Right kidney (tissue), 9 donors: ENCODE measurements around the gene TRIM24.
A peak's percentile ranks its signal among the peaks of the same experiment; 100 is the strongest.
"Not testable (repeated sequence)": the region's sequence is repeated elsewhere in the genome, so short reads cannot be mapped to it uniquely, and the experiment has no call there.

Source experiments
- DNase-seq: peaks from one replicate; pipeline ENCODE4 v3.0.0-alpha.2; 2016
- long read RNA-seq, 8 donors: transcript quantifications; one replicate each; lab custom pipeline, GENCODE V29; 2026

TRIM24 gene
- long read RNA-seq, donor 1, full-length matches to known transcripts, result 3 of 23 reads
- long read RNA-seq, donor 1, partial matches to known transcripts, result 20 of 23 reads
- long read RNA-seq, donor 1, other reads (novel, unspliced or antisense), result 0 of 23 reads
- long read RNA-seq, donor 2, result 0 reads
- long read RNA-seq, donor 3, result 0 reads
- long read RNA-seq, donor 4, full-length matches to known transcripts, result 2 of 2 reads
- long read RNA-seq, donor 4, partial matches to known transcripts, result 0 of 2 reads
- long read RNA-seq, donor 4, other reads (novel, unspliced or antisense), result 0 of 2 reads
- long read RNA-seq, donor 5, full-length matches to known transcripts, result 7 of 20 reads
- long read RNA-seq, donor 5, partial matches to known transcripts, result 13 of 20 reads
- long read RNA-seq, donor 5, other reads (novel, unspliced or antisense), result 0 of 20 reads
- long read RNA-seq, donor 6, partial matches to known transcripts, result 16 of 16 reads
- long read RNA-seq, donor 6, other reads (novel, unspliced or antisense), result 0 of 16 reads
- long read RNA-seq, donor 7, full-length matches to known transcripts, result 2 of 37 reads
- long read RNA-seq, donor 7, partial matches to known transcripts, result 35 of 37 reads
- long read RNA-seq, donor 7, other reads (novel, unspliced or antisense), result 0 of 37 reads
- long read RNA-seq, donor 8, full-length matches to known transcripts, result 3 of 3 reads
- long read RNA-seq, donor 8, partial matches to known transcripts, result 0 of 3 reads
- long read RNA-seq, donor 8, other reads (novel, unspliced or antisense), result 0 of 3 reads

DNA sequence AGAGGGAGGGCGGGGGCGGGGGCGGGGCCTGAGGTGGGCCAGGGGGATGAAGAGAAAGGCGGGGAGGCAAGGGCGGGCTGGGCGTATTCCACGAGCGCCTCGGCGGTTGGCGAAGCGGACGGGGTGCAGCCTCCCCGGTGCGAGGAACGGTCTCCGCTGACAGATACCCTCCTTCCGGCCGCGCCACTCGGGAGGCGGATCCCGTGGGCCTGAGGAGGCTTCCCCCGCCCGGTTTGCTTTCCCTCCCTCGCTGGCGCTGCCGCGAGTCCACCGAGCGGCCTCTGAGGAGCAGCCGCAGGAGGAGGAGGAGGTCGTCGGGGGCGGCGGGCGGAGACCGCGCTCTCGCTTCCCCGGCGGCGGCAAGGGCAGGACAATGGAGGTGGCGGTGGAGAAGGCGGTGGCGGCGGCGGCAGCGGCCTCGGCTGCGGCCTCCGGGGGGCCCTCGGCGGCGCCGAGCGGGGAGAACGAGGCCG, at the start of gene TRIM24:
Gene TRIM24 (plus strand): TSS at position 84 of the 473 bp plus-strand sequence. CDS start 290 bp downstream, at position 374.
- DNase-seq, result peak; percentile 93

DNA sequence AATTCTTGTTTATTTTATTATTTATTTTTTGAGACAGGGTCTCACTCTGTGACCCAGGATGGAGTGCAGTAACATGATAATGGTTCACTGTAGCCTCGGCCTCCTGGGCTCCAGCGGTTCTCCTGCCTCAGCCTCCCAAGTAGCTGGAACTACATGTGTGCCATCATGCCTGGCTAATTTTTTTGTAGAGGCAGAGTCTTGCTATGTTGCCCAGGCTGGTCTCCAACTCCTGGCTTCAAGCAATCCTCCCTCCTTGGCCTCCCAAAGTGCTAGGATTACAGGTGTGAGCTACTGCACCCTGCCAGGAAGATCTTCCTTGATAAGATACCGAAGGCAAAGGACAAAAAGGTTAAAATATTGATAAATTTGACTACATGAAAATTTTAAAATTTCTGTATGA, 48.0 kb upstream of the TRIM24 start:
- DNase-seq, result not testable (repeated sequence)

DNA sequence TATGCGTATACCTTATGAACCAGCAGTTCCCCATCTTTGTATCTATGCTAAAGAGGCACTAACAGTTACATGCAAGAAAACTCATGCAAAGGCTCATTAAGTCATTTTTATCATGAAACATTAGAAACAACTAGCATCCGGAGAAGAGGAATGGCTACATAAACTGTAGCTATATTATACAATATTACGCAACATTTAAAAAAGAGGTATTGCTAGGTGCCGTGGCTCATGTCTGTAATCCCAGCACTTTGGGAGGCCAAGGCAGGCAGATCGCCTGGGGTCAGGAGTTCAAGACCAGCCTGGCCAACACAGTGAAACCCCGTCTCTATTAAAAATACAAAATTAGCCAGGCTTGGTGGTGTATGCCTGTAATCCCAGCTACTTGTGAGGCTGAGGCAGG, 47.1 kb upstream of the TRIM24 start:
- not testable (repeated sequence) for DNase-seq

DNA sequence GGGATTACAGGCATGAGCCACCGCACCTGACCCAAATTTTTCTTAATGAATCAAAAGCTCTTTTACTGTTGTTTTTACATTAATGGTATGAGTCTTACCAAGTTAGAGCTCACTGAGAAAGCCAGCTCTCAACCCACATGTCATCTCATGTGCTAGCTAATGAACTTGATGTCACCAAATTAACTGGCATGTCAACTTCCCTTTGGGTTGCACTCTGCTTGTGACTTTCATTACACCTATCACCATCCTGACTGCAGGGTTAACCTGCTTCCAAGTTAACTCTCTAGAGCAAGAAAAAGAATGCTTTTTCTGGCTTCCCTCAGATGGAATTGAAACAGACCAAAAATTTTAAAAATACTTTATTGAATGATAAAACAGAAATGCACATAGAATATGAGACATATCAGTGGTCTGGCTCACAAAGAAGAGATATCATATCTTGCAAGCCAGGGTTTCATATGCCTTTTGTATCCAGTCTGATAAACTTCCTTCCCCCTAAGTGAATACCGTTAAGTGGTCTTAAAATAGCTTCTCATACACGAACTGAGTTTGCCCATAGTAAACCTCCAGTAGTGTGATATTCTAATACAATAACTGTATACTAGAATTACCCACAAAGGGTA, 42.9 kb upstream of the TRIM24 start:
- no peak for DNase-seq

DNA sequence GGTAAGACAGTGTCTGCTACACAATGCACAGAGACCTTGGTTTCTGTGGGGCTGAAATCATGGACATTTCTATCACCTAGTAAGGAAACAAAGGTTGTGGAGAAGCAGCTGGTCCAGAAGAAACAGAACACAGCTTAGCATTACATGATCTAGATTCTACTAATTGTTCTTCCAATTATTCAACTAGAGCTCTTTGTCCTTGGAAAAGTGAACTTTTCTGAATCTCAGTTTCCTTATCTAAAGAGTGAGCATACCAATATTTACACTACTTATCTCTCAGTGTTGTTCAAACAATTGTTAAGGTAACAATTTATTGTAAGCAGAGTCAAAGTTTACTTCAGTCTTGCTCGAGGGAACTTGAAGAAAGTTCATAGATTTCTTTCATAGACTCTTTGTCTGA, 42.3 kb upstream of the TRIM24 start:
- no peak for DNase-seq

DNA sequence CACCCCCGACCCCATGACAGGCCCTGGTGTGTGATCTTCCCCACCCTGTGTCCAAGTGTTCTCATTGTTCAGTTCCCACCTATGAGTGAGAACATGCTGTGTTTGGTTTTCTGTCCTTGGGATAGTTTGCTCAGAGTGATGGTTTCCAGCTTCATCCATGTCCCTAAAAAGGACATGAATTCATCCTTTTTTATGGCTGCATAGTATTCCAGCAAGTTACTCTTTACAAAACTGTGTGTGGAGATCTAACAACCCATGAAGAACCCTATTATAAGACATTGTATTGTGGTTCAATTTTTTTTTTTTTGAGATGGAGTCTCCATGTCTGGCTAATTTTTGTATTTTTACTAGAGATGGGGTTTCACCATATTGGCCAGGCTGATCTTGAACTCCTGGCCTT, 41.7 kb upstream of the TRIM24 start:
- DNase-seq, result not testable (repeated sequence)

DNA sequence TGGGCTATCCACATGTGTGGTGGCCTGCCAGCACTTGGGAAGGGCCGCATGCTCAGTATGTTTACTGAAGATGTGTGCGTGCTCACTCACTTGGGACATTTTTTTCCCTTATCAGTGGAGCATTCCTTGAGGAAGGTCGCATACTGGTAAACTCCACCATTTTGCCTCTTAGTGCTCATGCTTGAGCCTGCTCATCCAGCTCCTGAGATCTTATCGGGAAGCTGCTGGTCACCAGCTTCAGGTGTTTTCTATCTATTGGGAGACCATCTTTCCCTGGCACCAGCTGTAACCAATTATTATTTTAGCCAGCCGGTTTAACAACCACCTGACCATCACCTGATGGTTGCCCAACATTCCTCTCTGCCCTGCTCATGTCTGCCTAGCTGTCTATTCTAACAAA, 35.0 kb upstream of the TRIM24 start:
- DNase-seq, result no peak

DNA sequence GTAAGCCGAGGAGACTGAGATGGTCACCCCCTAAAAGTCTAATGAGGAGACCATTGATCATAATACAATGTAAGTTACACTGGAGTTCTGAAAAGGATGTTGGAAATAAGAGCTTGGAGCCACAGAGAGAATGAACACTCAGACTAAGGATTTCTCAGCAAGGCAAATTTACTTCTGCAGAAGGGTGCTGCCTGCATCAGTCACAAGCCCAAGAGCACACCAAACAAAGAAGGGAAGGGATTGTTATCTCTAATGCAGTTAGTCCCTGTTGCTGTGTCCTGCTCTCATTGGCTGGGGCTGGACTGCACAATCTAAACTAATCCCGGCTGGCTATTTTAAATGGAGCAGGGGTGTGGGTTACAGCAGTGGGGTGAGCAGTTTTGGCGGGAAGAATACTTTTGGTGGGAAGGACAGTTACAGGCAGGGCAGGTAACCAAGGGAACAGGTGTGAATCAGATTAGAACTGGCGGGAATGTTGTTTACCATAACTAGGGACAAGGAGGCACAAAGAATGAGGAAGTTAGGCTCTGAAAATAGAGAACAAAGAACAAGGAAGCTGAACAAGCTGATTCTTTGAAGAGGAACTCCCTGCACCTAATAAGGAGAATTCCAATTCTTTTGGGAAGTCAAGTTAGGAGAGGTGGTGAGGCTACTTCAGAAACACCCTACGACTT, 30.3 kb upstream of the TRIM24 start:
- DNase-seq, result no peak

DNA sequence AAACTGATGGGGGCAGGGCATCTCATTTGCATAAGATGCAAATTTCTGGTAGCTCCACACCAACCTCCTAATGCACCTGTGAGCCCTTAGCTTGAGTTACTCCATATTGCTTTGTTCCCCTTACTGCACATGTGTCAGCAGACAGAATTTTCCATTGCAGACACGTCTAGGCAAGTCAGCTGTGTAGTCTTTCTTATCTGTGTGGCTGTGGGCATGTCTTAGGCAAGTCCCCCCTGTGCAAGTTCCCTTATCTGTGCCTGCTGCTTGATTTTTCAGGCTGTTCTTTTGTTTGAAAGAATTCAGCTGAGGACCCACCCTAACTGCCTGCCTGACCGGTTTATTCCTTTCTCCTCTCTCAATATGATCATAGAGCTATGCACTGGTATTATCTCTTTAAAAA, 28.5 kb upstream of the TRIM24 start:
- no peak for DNase-seq

DNA sequence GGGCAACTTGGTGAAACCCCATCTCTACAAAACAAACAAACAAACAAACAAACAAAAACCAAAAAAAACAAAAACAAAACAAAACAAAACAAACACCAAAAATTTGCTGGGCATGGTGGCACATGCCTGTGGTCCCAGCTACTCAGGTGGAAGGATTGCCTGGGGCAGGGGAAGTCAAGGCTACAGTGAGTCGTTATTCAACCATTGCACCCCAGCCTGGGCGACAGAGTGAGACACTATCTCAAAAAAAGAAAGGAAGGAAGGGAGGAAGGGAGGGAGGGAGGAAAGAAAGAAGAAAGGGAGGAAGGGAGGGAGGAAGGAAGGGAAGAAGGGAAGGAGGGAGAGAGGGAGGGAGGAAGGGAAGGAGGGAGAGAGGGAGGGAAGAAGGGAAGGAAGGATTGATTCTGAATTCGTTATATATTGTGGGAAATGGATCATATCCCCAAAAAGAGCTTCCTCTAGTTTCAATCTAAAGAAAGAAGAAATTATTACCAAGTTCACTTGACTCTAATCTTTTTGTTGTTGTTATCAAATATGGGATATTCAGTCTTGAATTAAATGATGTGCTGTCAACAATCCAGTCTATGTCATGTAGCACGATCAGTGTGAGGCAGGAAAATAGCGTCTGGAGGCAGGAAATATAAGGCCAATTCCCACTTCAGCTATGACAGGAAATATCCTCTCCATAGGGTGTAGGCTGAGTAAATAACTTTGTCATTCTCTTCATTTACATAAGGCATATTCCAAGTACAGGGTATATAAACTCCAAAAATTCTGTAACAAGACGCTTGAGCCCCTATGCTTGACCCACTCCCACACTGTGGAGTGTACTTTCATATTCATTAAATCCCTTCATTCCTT, 26.2 kb upstream of the TRIM24 start:
- no peak for DNase-seq

DNA sequence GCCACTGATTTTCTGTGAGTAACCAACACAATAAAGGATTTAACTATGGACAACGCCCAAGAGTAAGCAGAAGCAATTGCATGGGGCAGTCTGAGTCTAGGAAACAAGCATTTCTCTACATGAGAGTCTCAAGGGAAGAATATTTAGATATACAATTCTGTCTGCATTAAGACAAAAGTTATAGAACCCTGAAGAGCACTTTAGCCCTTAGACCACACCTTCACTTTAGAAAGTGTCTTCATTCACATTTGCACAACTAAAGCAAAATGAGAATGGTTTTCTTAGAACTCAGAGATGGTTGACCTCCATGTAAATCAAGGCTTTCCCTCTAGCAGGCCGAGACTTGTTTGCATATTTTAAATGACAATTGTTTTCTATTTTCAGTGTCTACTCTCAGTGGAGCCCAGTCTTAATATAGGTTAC, 25.5 kb upstream of the TRIM24 start:
- no peak for DNase-seq

DNA sequence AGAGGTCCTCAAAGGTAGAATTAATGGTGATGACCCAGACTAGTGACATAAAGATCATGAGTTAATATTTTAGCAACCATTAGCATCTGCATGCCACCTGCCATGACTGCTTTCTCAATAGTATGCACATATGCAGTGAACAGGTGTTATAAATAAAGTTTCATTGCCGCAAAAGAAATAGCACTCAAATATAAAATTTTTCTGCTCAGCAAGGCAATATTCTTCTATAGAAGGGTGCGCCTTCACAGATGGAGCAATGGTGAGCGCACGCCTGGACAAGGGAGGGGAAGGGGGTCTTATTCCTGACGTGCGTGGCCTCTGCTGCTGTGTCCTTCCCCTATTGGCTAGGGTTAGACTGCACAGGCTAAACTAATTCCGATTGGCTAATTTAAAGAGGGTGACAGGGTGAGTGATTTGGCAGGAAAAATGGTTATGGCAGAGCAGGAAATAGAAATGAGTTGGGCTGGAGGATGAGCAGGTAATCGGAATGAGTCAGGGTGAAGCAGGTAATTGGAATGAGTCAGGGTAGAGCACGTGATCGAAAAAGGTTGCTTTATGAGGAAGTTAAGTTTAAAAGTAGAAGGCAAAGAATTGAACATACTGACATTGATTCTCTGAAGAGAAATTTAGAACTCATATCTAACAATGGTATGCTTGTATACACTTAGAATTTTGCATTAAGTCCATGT, 24.7 kb upstream of the TRIM24 start:
- no peak for DNase-seq

DNA sequence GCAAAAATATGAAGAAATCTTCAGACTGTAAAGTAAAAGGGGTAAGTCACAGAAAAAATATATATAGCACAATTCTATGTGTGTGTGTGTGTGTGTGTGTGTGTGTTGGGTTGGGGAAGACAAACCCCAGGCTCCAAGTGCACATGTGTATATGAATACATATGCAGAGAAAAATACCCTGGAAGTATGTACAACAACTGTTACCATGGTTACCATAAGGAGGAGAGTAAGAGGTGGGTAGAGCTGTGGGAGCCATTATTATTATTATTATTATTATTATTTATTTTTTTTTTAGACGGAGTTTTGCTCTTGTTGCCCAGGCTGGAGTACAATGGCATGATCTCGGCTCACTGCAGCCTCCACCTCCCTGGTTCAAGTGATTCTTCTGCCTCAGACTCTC, 23.7 kb upstream of the TRIM24 start:
- DNase-seq, result no peak

DNA sequence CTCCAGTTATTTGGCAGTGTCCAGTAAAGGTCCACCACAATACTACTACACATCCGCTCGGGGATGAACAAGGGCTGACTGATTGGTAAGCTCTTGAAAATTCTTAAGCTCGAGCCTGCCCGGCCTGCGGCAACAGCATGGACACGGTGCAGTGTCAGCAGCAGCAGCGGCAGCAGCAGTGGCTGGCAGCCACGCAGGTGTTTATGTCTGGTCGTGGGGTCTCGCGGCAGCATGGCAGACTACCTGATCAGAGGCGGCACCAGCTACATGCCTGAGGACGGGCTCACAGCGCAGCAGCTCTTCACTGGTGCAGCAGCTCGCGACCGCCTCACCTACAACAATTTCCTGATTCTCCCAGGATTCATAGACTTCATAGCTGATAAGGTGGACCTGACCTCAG, 19.6 kb upstream of the TRIM24 start:
- no peak for DNase-seq

DNA sequence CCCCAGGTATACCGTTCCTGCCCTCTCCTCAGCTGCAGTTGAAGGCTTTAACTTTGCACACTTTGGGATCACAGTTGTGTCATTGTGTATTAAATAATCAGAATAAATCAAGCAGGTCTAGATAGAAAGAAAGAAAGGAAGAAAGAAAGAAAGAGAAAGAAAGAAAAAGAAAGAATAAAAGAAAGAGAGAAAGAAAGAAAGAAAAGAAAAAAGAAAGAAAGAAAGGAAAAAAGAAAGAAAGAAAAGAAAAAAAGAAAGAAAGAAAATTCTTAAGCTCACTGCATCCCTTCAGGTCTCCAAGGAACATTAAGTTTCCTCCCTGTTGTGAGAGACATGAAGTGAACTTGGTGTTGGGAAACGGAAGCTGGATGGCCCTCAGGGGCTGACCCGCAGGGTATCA, 17.2 kb upstream of the TRIM24 start:
- no peak for DNase-seq

DNA sequence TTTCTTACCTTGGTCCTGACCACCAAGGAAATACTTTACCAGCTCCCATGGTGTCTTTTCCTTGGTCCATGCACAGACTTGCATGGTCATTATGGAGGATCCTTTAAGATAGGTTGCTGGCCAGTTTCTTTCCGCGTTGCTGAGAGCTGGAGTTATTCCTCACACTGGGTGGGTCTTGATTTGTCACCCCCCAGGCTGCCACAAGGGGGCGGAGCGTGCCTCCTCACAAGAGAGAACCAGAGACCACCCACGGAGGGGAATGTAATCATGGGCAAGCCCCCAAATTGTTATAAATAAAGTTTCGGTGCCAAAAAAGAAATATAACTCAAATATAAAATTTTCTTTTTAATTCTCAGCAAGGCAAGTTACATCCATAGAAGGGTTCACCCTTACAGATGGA, 10.5 kb upstream of the TRIM24 start:
- no peak for DNase-seq

DNA sequence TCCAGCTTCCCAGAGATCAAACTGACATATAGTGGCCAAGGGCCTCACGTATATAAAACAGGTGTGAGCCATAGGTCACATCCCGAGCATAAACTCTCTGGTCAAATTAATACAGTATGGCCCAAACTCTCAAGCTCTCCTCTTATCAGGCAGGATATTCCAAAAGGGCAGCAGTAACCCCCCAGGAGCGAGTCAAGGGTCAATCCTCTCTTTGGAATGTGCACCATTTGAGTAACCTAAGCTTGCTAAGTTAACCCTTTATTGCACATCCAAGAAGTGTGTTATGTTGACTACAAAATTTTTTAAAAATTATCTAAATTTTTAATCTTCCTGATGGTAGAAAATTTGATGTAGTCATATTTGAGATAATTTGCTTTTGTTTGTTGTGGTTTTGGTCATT, 4.5 kb upstream of the TRIM24 start:
- no peak for DNase-seq

DNA sequence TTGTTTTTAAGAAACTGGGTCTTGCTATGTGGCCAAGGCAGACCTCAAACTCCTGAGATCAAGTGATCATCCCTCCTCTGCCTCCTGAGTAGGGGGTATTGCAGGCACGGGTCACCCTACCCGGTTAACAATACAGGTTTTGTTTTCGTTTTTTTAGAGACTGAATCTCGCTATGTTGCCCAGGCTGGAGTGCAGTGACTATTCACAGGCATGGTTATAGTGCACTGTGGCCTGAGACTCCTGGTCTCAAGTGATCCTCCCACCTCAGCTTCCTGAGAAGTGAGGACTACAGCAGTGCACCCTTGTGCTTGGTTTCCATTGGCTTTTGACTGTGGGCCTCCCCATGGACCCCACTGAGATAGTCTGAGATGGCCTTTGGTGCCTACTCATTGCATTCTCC, 3.8 kb upstream of the TRIM24 start:
- DNase-seq, result no peak

DNA sequence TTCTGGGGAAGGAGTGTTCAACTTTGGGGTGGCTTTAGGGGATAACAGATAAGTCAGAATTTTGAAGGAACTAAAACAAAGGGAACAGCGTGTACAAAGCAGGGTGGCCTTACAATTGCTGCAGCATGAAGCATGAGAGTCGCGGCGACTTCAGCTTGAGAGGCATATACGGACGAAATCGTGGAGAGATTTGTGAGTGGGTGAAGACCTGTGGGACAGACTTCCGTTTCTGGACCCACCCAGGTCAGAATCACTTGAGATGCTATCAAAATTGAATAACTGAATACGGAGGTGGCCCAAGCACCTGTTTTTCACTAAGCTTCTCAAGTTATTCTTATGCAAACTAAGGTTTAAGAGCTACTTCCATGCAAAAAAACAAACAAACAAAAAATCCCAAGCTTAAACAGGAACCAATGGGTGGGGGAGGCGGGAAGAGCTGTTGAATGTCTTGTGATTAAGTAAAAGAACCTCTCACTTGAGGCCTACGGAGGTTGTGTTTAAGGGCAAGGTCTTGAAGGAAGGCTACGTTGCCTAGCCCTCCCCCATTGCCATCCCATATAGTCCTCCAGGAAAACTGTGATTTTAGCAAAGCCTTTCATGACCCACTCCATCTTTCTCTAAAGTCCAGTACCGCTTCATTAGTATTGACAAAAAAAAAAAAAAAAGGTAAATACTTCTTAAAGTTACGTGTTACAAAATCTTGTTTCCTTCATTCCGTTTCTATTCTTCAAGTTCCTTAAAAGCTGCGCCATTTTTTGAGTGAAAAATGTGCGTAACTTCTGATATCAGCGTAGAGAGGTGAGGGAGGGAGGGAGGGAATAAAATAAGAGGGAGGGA, 1.3 kb upstream of the TRIM24 start:
- DNase-seq, result no peak
